Neural progenitor cell (in vitro differentiated cells): ENCODE measurements around the gene MBD2. TPM values are rescaled to one million over a fixed set of nuclear protein-coding genes. Genes with fewer than 3 reads are reported as not detected.
A peak's percentile ranks its signal among the peaks of the same experiment; 100 is the strongest.

Experiments
- DNase-seq: peaks from one replicate; pipeline ENCODE4 v3.0.0-alpha.2; 2016; ENCODE audit warnings: low spot score
- H2AFZ ChIP-seq: fragments of 200-600 bp; sonication (generic); replicated peaks from 2 replicates; pipeline ENCODE4 v1.6.1; 2016; ENCODE audit warnings: antibody characterized with exemption
- H3F3A ChIP-seq: fragments of 200-600 bp; sonication (generic); 2 replicates; pipeline ENCODE4 v1.6.1; 2016; ENCODE audit warnings: antibody characterized with exemption, low read depth
- H3K27ac ChIP-seq: fragments of 200-600 bp; sonication (generic); 2 replicates; pipeline ENCODE4 v1.5.1; 2016; ENCODE audit warnings: mild to moderate bottlenecking
- H3K27me3 ChIP-seq: fragments of 200-600 bp; sonication (generic); 2 replicates; pipeline ENCODE4 v1.6.1; 2016; ENCODE audit warnings: mild to moderate bottlenecking, moderate library complexity
- H3K36me3 ChIP-seq: fragments of 200-600 bp; sonication (generic); 2 replicates; pipeline ENCODE4 v1.5.1; 2016
- H3K4me1 ChIP-seq: fragments of 200-600 bp; sonication (generic); 2 replicates; pipeline ENCODE4 v1.6.1; 2016; ENCODE audit warnings: mixed run types
- H3K4me2 ChIP-seq: fragments of 200-600 bp; sonication (generic); 2 replicates; pipeline ENCODE4 v1.6.1; 2016
- H3K4me3 ChIP-seq: fragments of 200-600 bp; sonication (generic); 2 replicates; pipeline ENCODE4 v1.5.1; 2016
- H3K79me2 ChIP-seq: fragments of 200-600 bp; sonication (generic); 2 replicates; pipeline ENCODE4 v1.6.1; 2016; ENCODE audit warnings: low read depth
- H3K9ac ChIP-seq: fragments of 200-600 bp; sonication (generic); 2 replicates; pipeline ENCODE4 v1.6.1; 2016
- H3K9me3 ChIP-seq: fragments of 200-600 bp; sonication (generic); 2 replicates; pipeline ENCODE4 v1.5.1; 2016; ENCODE audit warnings: low read depth
- H4K20me1 ChIP-seq: fragments of 200-600 bp; sonication (generic); 2 replicates; pipeline ENCODE4 v1.6.1; 2016; ENCODE audit warnings: low read depth
- H3K27ac Mint-ChIP-seq: 3 replicates; pipeline ENCODE4 v1.8.0; 2021; ENCODE audit warnings: mixed read lengths
- H3K27me3 Mint-ChIP-seq: 2 replicates; pipeline ENCODE4 v1.8.0; 2022; ENCODE audit warnings: low read depth, mild to moderate bottlenecking, inconsistent platforms, moderate library complexity, mixed read lengths; ENCODE audit not compliant: insufficient read depth
- H3K36me3 Mint-ChIP-seq: 3 replicates; pipeline ENCODE4 v1.8.0; 2021; ENCODE audit warnings: mixed read lengths
- H3K4me1 Mint-ChIP-seq: 3 replicates; pipeline ENCODE4 v1.8.0; 2021; ENCODE audit warnings: mixed read lengths
- H3K4me3 Mint-ChIP-seq: 3 replicates; pipeline ENCODE4 v1.8.0; 2021; ENCODE audit warnings: mild to moderate bottlenecking, moderate library complexity, mixed read lengths
- H3K9me3 Mint-ChIP-seq: 3 replicates; pipeline ENCODE4 v1.8.0; 2020; ENCODE audit warnings: mixed read lengths
- EZH2 ChIP-seq: fragments of 200-600 bp; sonication (generic); IDR thresholded peaks from 2 replicates; pipeline ENCODE4 v1.6.1; 2017; ENCODE audit warnings: antibody characterized with exemption, mild to moderate bottlenecking, moderate library complexity
- EZH2phosphoT487 ChIP-seq: fragments of 200-600 bp; sonication (generic); IDR thresholded peaks from 2 replicates; pipeline ENCODE4 v1.6.1; 2017; ENCODE audit warnings: antibody characterized with exemption
- total RNA-seq: library from RNA; depleted of rRNA; stranded (reverse); fragments of >200 nt; gene quantifications from 2 replicates; pipeline ENCODE4 v1.2.3, GENCODE V29; 2015; ENCODE audit warnings: low replicate concordance
- TF ChIP-seq, protein P1 (sequence below): fragments of 200-600 bp; sonication (generic); IDR thresholded peaks from 2 replicates; pipeline ENCODE4 v1.5.1; 2017; ENCODE audit warnings: antibody characterized with exemption, mild to moderate bottlenecking

Gene MBD2
- total RNA-seq, 1 donor from 2014 or later = 36.5 TPM

DNA sequence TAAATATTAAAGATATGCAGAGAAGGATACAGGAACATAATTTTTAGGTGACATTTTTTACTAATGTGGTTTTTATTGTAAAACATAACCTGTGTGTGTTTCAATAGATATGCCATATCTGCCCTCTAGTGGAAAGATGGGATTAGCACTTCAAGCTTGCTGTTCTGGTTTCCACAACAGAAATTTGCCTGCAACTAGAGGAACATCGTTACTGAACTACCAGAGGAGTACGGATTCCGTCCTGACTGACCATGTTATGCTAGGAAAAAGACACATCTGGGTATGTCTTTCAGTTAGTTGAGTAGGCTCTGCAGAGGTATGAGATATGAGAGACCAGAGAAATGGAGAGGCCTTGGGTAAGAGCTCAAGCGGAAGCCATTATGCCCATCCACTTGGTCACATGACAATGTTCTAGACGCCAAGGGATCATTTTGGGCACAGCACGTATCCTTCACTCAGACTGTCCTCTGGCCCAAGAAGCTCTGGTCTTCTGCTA lies 104.9 kb downstream of the MBD2 start:
- Mint-ChIP-seq H3K36me3 (no peaks in the 10 kb centered on the region), H3K27me3 (peaks cover 3% of the 10 kb centered on the region), H3K4me1 (peaks cover 35% of the 10 kb centered on the region), H3K4me3 (no peak overlapping the region), H3K9me3 (no peaks in the 10 kb centered on the region), H3K27ac (peak overlapping the region; percentile 13)
- no peaks in the 10 kb centered on the region for H3K79me2 ChIP-seq
- no peaks in the 10 kb centered on the region for H4K20me1 ChIP-seq
- H3K27ac ChIP-seq = no peak overlapping the region
- no peak for TF ChIP-seq EZH2phosphoT487
- TF ChIP-seq, protein P1, sequence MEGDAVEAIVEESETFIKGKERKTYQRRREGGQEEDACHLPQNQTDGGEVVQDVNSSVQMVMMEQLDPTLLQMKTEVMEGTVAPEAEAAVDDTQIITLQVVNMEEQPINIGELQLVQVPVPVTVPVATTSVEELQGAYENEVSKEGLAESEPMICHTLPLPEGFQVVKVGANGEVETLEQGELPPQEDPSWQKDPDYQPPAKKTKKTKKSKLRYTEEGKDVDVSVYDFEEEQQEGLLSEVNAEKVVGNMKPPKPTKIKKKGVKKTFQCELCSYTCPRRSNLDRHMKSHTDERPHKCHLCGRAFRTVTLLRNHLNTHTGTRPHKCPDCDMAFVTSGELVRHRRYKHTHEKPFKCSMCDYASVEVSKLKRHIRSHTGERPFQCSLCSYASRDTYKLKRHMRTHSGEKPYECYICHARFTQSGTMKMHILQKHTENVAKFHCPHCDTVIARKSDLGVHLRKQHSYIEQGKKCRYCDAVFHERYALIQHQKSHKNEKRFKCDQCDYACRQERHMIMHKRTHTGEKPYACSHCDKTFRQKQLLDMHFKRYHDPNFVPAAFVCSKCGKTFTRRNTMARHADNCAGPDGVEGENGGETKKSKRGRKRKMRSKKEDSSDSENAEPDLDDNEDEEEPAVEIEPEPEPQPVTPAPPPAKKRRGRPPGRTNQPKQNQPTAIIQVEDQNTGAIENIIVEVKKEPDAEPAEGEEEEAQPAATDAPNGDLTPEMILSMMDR = peak; percentile 95
- no peak for TF ChIP-seq EZH2
- peak; percentile 73 for DNase-seq
- no peak overlapping the region for H3K4me2 ChIP-seq
- no peaks in the 10 kb centered on the region for H3K27me3 ChIP-seq
- H3K9ac ChIP-seq = no peak overlapping the region
- no peaks in the 10 kb centered on the region for H3K36me3 ChIP-seq
- H2AFZ ChIP-seq = peak overlapping the region; percentile 84
- H3K4me3 ChIP-seq = no peak overlapping the region
- no peaks in the 10 kb centered on the region for H3K9me3 ChIP-seq
- H3K4me1 ChIP-seq = peaks cover 32% of the 10 kb centered on the region
- peaks cover 28% of the 10 kb centered on the region for H3F3A ChIP-seq

- Histone ChIP-seq H3F3A (peaks cover 14% of the 10 kb centered on the region), H3K27me3 (no peaks in the 10 kb centered on the region), H3K4me2 (no peak overlapping the region), H3K4me1 (peaks cover 27% of the 10 kb centered on the region), H3K79me2 (no peaks in the 10 kb centered on the region), H2AFZ (peak overlapping the region; percentile 65), H3K4me3 (no peak overlapping the region), H3K9me3 (no peaks in the 10 kb centered on the region), H4K20me1 (no peaks in the 10 kb centered on the region), H3K9ac (no peak overlapping the region), H3K27ac (no peak overlapping the region), H3K36me3 (no peaks in the 10 kb centered on the region)
- Mint-ChIP-seq H3K27me3 (peaks cover 3% of the 10 kb centered on the region), H3K4me1 (peaks cover 32% of the 10 kb centered on the region), H3K4me3 (no peak overlapping the region), H3K36me3 (no peaks in the 10 kb centered on the region), H3K27ac (peak overlapping the region; percentile 43), H3K9me3 (no peaks in the 10 kb centered on the region)
- TF ChIP-seq EZH2phosphoT487 (no peak), EZH2 (no peak)
- TF ChIP-seq, protein P1 = no peak
- peak; percentile 5 for DNase-seq
Observed at GRCh38 chr18:54117853-54118773, 106.4 kb downstream of the MBD2 start.

DNA sequence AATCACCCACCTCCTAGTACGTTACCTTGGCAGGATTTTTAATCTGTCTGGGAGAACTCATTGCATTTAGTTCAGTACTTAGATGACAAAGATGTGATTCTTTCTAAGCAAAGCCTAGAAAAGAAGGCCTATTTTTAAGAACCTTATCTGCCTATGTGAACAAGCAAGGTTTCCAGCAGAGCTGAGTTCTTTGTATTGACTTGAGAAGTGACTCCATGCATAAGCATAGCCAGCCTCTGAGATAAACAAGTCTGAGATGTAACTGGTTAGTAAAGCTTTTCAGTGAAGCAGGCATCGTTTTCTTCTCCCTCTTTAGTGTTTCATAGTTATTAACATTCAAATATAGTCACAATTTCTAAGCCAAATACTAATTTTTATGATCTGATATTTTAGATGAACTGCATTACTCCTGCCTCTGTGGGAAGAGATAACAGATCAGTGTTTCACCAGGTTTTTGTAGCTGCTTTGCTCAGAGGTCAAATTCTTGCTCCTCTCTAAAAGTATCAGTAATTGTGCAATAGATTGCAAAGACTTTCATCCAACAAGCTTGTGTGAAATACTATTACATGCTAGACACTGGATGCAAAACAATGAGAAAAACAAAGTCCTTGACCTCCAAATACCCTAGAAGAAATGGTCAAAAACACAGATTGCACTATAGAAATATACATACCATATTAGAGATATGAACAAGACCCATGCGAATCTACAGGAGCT lies 107.8 kb downstream of the MBD2 start:
- Histone ChIP-seq H3K4me1 (peaks cover 27% of the 10 kb centered on the region), H2AFZ (peak overlapping the region; percentile 83), H3K9ac (no peak overlapping the region), H3K79me2 (no peaks in the 10 kb centered on the region), H4K20me1 (no peaks in the 10 kb centered on the region), H3K27me3 (no peaks in the 10 kb centered on the region), H3K27ac (no peak overlapping the region), H3K9me3 (no peaks in the 10 kb centered on the region), H3K36me3 (no peaks in the 10 kb centered on the region), H3K4me3 (no peak overlapping the region), H3F3A (peaks cover 11% of the 10 kb centered on the region), H3K4me2 (peak overlapping the region; percentile 38)
- DNase-seq = peak; percentile 29
- Mint-ChIP-seq H3K4me1 (peaks cover 30% of the 10 kb centered on the region), H3K36me3 (no peaks in the 10 kb centered on the region), H3K9me3 (peaks cover 4% of the 10 kb centered on the region), H3K27ac (no peak overlapping the region), H3K27me3 (peaks cover 2% of the 10 kb centered on the region), H3K4me3 (no peak overlapping the region)
- no peak for TF ChIP-seq EZH2phosphoT487
